Putamen (tissue), 1 donor: ENCODE results near the gene OSBPL6.
"Not testable (repeated sequence)": the region's sequence is repeated elsewhere in the genome, so short reads cannot be mapped to it uniquely, and the experiment has no call there.

Experiments
- DNase-seq: peaks from one replicate; pipeline ENCODE4 v3.0.0-alpha.2; 2016; ENCODE audit warnings: low spot score

The OSBPL6 gene

GRCh38 chr2:178301649-178302238 is 107.4 kb downstream of the OSBPL6 start:
- no peak for DNase-seq

DNA sequence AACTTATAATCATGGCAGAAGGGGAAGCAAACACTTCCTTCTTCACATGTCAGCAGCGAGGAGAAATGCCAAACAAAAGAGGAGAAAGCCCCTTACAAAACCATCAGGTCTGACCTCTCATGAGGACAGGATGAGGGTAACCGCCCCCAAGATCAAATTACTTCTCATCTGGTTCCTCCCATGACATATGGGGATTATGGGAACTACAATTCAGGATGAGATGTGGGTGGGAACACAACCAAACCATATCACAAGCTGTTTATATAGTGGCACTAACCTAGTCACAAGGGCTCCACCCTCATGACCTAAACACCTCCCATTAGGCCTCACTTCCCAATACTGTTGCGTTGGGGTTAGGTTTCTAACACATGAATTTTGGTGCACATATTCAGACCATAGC is 110.0 kb downstream of the OSBPL6 start:
- DNase-seq = no peak

DNA sequence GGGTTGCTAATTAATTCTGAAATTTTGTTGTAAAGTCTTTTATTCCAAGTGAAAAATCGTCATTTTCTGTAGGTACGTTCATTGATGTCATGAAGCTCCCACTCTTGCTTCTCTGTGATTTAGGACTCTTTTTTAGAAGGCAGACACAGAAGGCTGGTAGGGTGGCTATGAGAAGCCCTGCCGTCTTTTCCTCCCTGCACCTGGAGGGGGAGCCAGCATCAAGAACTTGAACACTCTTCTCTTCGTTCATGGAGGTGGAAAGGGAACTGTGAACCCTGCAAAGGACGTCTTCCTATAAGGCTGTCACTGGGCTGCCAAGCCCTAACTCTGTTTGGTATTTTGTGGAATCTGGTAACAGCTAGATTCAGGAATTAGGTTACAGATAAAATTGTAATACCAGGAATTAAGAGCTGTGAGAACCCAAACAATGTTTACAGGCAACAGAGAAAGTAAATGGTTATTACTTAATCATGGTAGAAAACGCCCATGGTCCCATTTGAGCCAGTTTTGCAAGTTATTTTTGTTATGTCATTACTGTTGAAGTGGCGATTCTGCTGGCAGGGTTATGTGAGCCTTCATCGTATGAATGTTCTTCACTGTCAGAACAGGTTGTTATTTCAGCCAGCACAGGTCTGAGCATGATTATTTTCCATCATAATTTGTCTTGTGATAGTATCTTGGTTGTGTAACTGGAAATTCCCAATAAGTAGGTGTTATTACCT is 112.2 kb downstream of the OSBPL6 start:
- no peak for DNase-seq

GRCh38 chr2:178307650-178308049 is 113.3 kb downstream of the OSBPL6 start:
- DNase-seq = no peak

GRCh38 chr2:178309541-178309940 is 115.2 kb downstream of the OSBPL6 start:
- DNase-seq = no peak

GRCh38 chr2:178315078-178315477 is 120.8 kb downstream of the OSBPL6 start:
- no peak for DNase-seq

DNA sequence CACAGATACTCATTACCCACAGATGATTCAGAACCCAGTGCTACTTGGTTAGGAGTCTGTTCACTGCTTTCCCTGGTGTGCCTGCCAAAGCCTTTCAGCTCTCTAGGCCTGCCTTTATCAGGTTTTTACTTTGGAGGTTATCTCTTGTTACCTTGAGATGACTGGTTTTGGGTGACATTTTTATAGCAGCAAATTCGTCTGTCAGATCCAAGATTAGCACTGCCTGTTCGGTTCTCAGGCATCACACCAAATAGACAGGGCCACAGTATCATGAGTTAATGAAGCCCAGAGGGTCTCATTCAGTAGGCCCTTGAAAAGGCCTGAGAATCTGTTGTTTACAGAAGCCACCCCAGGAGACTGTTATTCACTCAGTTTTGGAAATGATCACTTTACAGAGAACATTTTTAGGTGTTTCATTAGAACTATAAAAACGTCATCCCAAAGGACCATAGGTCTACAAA is 121.2 kb downstream of the OSBPL6 start:
- no peak for DNase-seq

GRCh38 chr2:178317811-178318210 is 123.5 kb downstream of the OSBPL6 start:
- DNase-seq = no peak

- no peak for DNase-seq
Observed at GRCh38 chr2:178320011-178320585, 125.8 kb downstream of the OSBPL6 start.

DNA sequence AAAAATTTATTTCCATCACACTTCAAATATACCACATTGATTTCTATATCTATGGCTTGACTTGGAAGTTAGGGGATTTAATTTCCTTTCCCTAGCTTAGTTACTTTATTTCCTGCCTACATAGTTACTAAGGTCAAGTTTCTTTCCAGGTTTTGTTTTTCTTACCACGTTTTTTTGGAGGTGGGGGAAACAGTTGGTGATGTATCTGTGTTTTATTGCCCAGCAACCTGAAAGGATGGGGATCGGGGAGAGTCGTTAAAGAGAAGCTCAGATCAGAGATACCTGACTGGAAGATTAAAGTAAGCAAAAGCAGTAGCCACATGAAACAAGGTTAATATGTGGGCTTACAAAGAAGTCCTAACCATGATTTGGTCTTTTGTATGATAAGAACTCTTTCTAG is 127.8 kb downstream of the OSBPL6 start:
- no peak for DNase-seq

- not testable (repeated sequence) for DNase-seq
Observed at GRCh38 chr2:178323331-178323730, 129.0 kb downstream of the OSBPL6 start.

DNA sequence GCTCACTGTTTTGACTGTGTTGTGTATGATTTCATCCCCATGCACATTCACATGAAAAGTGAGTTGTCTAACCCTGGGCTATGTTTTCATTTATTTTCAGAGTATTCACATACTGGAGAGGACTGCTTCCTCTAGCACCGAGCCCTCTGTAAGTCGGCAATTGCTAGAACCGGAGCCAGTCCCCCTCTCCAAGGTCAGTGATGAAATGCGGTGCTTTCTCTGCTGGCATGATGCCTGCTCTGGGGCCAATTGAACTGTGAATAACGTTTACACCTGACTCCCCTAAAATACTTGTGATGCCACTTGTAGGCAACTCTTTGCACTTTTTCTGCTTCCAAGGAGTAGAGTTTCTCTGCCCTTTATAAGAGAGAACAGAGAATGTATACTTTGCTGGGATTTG is 129.8 kb downstream of the OSBPL6 start:
- DNase-seq = no peak

GRCh38 chr2:178325268-178325667 is 131.0 kb downstream of the OSBPL6 start:
- DNase-seq = no peak

GRCh38 chr2:178327516-178327915 is 133.2 kb downstream of the OSBPL6 start:
- DNase-seq = no peak

- no peak for DNase-seq
Observed at GRCh38 chr2:178328037-178328436, 133.7 kb downstream of the OSBPL6 start.

DNA sequence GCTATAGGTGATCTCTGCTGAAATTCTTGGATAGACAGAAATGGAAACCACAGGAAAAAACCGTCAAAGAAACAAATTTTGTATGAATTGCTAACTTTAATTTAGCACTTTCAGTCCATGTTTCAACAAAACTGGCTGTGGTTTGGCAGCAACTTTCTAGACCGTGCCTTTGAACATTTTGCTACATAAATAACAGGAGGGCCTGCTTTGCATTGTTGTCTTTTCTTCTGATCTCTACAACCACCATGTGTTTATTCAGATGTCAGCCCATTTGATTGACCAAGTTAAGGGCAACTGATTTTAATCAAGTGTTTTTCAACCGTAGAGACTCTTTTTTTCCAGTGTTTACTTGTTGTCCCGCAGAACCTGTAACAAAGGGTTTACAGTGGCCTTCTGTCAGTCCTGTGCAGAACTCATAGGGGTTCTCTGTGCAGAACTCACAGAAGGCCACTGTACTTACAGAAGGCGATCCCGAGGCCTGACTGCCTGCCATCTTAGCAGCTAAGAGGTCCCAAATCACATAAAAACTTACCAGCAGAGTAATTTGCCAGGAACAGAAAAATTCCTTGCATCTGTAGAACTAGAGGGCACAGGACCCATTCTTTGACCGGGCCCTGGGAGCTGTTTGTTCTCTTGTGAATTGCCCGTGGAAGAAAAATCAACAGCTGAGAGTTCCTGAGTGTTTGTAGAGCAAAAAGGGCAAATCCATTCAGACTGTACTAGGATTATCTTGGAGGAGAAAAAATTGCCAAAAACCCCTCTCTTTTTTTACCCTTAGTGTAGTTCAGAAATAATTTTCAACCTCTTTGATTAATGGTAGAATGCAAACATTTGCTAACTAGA is 136.1 kb downstream of the OSBPL6 start:
- no peak for DNase-seq

DNA sequence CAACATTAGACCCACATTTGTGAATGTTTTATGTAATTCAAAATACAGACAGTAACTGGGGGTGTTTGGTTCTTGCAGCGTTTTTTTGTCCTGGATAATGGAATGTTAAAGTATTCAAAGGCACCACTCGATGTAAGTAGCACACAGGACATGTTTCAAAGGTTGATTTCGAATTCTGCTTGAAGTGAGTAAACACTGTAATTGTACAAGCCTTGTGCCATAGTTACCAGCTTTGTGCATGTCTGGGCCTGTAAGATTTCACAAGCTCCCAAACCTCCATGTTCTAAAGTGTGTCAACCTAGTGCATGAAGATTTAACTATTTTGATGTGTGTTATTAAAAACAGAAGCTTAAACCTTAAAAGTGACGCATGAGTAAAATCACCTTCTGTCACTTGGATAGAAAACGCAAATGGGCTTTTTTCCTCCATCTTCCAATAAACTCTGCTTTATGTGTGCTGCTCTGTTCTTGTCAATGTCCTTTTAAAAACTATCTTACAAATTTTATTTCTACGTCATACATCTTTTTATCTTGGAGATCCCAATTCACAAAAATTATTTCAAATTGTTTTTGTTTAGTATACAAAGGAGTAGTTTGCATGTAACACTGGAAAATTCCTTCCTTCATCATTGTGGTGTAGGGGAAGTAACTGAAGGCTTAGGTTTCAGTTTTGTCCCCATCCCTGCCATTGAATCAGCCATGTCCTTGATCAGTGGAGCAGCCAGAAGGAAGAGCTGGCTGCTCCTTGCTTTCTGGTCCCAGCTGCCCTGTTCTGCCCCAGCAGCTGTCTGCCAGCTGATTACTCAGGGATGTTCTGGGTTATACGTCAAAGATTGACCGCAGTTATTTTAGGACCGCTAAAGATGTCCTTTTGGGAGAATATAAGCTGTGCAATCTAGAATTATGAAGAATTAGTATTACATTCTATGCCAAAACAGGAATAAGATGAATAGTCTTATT is 137.4 kb downstream of the OSBPL6 start:
- DNase-seq = no peak

DNA sequence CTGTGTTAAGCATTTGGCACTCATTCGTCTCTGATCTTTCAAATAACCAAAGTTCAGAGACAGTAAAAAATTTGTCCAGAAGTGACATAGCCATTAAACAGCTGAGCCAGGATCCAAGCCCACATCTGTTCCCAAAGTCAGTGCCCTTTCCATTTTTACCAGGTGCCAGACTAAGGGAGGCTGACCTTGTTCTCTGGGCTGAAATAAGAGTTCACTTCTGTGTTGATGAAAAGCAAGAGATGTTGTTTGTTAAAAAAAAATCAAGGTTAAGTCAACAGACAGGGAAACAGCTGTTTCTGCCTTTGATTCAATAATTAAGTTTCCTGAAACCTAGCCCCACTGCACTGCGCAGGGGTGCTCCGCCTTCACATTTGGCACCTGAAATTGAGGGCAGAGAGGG is 139.5 kb downstream of the OSBPL6 start:
- no peak for DNase-seq

- DNase-seq = no peak
Observed at GRCh38 chr2:178335230-178335629, 140.9 kb downstream of the OSBPL6 start.

DNA sequence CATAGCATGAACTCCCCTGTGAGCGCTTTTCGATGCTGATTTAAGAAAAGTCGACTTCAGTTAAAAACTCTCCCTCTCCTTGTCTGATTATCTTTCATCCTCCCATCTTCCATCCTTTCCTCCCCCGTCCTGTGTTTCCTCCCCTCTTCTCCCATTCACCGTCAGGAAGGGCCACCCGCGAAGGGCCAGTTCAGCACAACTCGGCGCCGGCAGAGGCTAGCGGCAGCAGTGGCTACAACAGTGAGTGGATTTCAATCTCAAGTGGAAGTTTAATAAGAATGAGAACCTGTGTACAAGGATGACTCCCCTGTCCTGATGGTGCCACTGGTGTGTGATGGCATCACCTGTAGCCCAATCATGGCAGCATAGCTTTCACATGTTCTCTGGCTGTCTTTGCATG is 149.8 kb downstream of the OSBPL6 start:
- DNase-seq = no peak

GRCh38 chr2:178345951-178346350 is 151.6 kb downstream of the OSBPL6 start:
- DNase-seq = no peak
